HL-60 (cell line): ENCODE data around the gene TGFA.

Source experiments
- GABPA ChIP-seq: IDR thresholded peaks from 2 replicates; pipeline ENCODE4 v1.6.1; 2012; ENCODE audit warnings: low read depth
- POLR2AphosphoS5 ChIP-seq: IDR thresholded peaks from 2 replicates; pipeline ENCODE4 v1.6.1; 2012; ENCODE audit warnings: low read depth
- SPI1 ChIP-seq: IDR thresholded peaks from 2 replicates; pipeline ENCODE4 v1.6.1; 2012; ENCODE audit warnings: low read depth, mild to moderate bottlenecking, borderline replicate concordance
- TF ChIP-seq, protein P1 (sequence below): IDR thresholded peaks from one replicate; pipeline ENCODE4 v1.5.1; 2011; ENCODE audit warnings: low read length, control low read depth, inconsistent platforms; ENCODE audit not compliant: insufficient read depth
- TF ChIP-seq, protein P2 (sequence below): IDR thresholded peaks from 2 replicates; pipeline ENCODE4 v1.6.1; 2012; ENCODE audit warnings: low read depth; ENCODE audit not compliant: insufficient replicate concordance

DNA sequence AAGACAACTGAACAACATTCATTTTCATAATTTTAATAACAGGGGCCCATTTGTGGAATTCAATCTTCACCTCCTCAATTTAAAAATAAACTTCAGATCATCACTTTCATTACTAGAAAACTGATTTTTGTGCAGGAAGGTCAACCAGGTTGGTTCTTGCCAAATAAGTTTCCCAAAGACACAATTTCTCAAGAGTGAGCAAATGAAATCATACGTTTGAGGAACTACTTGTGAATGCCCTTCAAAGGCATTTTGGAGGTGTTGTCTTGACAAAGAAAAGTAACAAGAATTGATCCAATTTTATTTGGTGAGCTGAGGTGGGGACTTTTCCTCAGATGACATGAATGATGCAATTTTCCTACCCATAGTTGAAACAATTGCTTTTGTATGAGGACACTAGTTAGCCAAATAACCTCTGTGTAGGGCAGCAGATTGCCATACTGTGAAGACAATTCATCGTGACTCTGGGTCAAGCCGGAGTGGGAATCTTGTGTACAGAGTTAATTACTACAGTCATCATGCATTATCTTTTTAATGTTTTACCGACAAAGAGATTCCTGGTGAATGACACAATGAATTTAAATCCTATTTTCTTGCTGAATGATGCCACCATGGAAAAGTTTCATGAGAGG lies 121.8 kb downstream of the TGFA start:
- TF ChIP-seq, protein P1, sequence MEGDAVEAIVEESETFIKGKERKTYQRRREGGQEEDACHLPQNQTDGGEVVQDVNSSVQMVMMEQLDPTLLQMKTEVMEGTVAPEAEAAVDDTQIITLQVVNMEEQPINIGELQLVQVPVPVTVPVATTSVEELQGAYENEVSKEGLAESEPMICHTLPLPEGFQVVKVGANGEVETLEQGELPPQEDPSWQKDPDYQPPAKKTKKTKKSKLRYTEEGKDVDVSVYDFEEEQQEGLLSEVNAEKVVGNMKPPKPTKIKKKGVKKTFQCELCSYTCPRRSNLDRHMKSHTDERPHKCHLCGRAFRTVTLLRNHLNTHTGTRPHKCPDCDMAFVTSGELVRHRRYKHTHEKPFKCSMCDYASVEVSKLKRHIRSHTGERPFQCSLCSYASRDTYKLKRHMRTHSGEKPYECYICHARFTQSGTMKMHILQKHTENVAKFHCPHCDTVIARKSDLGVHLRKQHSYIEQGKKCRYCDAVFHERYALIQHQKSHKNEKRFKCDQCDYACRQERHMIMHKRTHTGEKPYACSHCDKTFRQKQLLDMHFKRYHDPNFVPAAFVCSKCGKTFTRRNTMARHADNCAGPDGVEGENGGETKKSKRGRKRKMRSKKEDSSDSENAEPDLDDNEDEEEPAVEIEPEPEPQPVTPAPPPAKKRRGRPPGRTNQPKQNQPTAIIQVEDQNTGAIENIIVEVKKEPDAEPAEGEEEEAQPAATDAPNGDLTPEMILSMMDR, result no peak
- TF ChIP-seq SPI1, result no peak
- TF ChIP-seq, protein P2, sequence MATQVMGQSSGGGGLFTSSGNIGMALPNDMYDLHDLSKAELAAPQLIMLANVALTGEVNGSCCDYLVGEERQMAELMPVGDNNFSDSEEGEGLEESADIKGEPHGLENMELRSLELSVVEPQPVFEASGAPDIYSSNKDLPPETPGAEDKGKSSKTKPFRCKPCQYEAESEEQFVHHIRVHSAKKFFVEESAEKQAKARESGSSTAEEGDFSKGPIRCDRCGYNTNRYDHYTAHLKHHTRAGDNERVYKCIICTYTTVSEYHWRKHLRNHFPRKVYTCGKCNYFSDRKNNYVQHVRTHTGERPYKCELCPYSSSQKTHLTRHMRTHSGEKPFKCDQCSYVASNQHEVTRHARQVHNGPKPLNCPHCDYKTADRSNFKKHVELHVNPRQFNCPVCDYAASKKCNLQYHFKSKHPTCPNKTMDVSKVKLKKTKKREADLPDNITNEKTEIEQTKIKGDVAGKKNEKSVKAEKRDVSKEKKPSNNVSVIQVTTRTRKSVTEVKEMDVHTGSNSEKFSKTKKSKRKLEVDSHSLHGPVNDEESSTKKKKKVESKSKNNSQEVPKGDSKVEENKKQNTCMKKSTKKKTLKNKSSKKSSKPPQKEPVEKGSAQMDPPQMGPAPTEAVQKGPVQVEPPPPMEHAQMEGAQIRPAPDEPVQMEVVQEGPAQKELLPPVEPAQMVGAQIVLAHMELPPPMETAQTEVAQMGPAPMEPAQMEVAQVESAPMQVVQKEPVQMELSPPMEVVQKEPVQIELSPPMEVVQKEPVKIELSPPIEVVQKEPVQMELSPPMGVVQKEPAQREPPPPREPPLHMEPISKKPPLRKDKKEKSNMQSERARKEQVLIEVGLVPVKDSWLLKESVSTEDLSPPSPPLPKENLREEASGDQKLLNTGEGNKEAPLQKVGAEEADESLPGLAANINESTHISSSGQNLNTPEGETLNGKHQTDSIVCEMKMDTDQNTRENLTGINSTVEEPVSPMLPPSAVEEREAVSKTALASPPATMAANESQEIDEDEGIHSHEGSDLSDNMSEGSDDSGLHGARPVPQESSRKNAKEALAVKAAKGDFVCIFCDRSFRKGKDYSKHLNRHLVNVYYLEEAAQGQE, result no peak
- no peak for TF ChIP-seq POLR2AphosphoS5
- TF ChIP-seq GABPA, result no peak
